Activated CD4-positive, alpha-beta T cell treated with anti-CD3 and anti-CD28 coated beads, Interleukin-2, Interleukin-6, amounts not matched to agents 100 ng/mL and 50 ng/mL, durations not matched to agents 16 hours and 8 hours (primary cell): ENCODE data around the gene GOLGA5.
"Not testable (repeated sequence)": the region's sequence is repeated elsewhere in the genome, so short reads cannot be mapped to it uniquely, and the experiment has no call there.

Source experiments
- DNase-seq: peaks from one replicate; pipeline ENCODE4 v3.0.0-alpha.2; 2020

GOLGA5 gene

DNA sequence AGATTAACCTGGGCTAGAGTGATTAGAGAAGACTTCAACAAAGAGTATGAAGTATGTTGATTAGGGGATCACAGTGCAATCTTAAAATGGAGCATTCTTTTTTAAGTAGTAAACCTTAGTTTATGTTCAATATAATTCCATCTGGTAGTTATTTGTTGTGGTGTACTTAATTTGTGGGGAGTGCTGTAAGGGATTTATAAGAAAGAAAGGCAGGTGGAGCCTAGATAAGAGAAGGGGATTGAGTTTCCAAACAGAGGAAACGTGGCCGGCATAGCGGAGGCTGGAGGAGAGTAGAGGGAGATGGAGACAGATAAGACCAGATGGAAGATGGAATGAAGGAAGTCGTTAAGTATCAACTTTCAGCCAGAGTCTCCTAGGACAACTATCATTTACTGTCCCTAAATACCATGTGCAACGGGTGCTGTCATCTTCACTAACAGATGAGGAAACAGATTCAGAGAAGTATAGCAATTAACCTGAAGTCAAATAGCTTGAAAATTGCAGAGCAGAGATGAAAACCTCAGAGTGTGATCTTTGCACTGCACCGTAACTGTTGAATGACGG, 38.1 kb downstream of the GOLGA5 start:
- DNase-seq = no peak

- no peak for DNase-seq
Measured at GRCh38 chr14:92841930-92842329, 47.8 kb downstream of the GOLGA5 start.

DNA sequence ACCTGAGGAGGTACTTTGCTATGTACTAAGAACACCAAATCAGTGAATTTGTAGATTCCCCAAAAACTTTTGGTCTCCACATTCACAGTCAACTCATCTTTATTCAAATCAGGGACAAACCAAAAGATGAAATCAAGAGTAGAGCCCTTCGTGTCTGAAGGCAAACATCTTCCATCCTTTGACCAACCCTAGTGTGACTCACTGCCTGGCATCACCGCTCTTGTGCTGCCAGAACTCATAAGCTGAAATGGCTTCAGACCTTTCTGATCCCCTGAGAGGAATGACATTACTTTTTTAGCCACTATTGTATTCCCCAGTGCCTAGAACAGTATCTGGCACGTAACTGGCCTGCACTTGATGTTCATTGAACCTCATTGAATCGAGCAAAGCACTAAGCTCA, 50.1 kb downstream of the GOLGA5 start:
- DNase-seq = peak; percentile 23

DNA sequence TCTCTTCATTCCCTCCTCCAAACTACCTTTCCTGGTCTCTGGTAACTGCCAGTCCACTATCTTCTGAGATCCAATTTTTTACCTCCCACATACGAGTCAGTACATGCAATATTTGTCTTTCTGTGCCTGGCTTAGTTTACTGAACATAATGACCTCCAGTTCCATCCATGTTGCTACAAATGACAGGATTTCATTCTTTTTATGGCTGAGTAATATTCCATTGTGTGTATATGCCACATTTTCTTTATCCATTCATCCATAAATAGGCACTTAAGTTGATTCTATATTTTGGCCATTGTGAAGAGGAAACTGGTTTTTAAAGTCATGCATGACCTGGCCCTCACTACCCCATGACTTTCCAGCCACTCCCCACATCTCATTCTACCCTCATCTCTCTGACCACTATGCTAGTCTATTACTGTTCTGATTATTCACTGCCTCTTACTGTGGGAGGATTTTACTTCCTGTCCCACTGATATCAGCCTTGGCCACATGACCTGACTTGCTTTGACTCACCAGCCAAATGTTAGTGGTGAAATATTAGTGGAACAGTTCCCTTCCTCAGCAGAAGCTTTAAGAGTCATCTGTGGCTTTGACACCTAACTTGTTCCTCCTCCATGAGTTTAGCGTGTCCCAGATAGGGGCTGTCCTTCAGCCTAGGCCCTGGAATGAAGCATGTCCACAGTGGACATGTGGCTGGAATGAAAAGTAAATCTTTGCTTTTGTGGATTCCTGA, 52.2 kb downstream of the GOLGA5 start:
- peak; percentile 66 for DNase-seq

GRCh38 chr14:92847278-92847677, 53.2 kb downstream of the GOLGA5 start:
- DNase-seq = no peak

- no peak for DNase-seq
Measured at GRCh38 chr14:92847749-92848148, 53.6 kb downstream of the GOLGA5 start.

- no peak for DNase-seq
Measured at GRCh38 chr14:92848887-92849286, 54.8 kb downstream of the GOLGA5 start.

- no peak for DNase-seq
Measured at GRCh38 chr14:92850492-92850891, 56.4 kb downstream of the GOLGA5 start.

DNA sequence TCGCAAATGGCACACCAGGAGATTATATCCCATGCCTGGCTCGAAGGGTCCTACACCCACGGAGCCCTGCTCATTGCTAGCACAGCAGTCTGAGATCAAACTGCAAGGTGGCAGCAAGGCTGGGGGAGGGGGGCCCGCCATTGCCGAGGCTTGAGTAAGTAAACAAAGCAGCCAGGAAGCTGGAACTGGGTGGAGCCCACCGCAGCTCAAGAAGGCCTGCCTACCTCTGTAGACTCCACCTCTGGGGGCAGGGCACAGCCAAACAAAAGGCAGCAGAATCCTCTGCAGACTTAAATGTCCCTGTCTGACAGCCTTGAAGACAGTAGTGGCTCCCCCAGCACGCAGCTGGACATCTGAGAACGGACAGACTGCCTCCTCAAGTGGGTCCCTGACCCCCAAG, 59.0 kb downstream of the GOLGA5 start:
- DNase-seq = not testable (repeated sequence)

DNA sequence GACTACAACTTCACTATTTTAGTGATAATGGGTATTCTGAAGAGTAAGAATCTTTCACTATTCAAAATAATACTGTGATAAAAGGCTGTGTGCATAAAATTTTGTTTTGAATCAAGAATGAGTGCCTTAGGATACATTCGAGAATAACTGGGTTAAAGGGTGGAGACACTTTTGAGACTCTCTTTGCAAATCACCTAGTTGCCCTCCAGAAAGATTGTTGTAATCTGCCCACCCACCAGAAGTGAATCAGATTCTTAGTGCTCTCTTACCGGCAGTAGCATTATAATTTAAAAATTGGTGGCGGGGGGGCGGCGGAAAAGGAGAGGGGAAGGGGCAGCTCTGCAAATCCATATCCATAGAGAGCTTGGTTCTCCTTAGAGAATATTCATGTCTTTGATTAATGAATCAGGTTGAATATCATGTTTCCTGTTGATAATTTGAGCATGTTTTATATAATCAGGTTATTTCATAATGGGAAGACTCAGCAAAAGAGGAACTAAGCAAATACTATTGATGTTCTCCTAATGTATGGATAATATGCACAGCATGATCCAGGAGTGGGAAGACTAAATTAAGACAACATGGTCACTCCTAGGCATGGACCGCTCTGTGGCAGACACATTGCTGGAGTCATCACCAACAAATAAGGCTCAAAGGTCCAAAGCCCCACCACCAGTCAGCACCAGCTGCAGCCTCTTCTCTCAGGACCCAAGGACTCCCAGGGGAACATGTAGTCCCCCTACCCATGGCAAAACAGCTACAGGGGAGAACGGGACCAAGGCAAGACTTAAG, 66.1 kb downstream of the GOLGA5 start:
- no peak for DNase-seq

- DNase-seq = no peak
Measured at GRCh38 chr14:92861856-92862745, 68.0 kb downstream of the GOLGA5 start.

DNA sequence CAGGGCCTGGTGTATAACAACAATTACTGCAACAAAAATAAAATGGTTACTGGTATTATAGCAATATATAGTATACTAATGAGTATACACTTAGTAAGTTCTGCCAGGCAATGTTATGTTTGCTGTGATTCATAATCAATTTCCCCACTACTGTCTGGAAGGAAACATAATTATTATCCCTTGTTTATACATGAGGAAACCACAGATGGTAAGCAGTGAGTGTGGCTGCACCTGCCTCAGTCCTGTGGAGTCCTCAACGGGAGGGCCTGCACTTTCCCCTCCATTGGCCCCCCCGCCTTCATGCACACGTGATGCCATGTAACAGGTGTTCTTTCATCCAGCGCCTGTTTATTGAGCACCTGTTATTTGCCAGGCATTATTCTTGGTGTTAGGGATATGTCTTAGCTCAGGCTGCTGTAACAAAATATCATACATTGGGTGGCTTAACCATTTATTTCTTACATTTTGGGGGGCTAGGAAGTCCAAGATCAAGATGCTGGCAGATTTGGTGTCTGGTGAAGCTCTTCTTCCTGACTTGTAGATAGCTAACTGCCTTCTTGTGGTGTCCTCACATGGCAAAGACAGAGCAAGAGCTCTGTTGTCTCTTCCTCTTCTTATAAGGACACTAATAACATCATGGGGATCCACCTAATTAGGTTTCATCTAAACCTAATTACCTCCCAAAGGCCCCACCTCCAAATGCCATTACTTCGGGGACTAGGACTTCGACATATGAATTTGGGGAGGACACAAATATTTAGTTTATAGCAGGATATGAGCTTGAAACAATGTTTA, 69.4 kb downstream of the GOLGA5 start:
- no peak for DNase-seq

- DNase-seq = no peak
Measured at GRCh38 chr14:92865674-92866073, 71.6 kb downstream of the GOLGA5 start.

DNA sequence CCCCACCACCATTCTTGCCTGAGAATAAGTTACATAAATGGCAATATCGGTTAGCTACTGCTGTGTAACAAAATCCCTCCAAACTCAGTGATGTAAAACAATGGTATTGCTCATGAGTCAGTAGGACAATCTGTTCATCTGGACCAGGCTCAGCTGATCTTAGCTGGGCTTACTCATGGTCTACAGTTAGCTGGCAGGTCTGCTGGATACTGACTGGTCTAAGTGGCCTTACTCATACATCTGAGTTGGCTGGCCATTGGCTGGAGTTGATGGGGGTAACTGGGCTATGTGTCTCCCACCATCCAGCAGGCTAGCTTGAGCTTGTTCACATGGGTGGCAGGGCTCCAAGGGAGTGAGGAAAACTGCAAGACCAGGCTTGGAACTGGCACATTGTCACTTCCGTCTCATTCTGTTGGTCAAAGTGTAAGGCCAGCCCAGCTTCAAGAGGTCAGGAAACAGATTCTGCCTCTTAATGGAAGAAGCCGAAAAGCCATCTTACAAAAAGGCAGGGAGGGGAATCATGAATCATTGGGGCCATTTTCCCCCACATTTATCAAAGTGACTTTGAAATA, 72.2 kb downstream of the GOLGA5 start:
- DNase-seq = no peak

DNA sequence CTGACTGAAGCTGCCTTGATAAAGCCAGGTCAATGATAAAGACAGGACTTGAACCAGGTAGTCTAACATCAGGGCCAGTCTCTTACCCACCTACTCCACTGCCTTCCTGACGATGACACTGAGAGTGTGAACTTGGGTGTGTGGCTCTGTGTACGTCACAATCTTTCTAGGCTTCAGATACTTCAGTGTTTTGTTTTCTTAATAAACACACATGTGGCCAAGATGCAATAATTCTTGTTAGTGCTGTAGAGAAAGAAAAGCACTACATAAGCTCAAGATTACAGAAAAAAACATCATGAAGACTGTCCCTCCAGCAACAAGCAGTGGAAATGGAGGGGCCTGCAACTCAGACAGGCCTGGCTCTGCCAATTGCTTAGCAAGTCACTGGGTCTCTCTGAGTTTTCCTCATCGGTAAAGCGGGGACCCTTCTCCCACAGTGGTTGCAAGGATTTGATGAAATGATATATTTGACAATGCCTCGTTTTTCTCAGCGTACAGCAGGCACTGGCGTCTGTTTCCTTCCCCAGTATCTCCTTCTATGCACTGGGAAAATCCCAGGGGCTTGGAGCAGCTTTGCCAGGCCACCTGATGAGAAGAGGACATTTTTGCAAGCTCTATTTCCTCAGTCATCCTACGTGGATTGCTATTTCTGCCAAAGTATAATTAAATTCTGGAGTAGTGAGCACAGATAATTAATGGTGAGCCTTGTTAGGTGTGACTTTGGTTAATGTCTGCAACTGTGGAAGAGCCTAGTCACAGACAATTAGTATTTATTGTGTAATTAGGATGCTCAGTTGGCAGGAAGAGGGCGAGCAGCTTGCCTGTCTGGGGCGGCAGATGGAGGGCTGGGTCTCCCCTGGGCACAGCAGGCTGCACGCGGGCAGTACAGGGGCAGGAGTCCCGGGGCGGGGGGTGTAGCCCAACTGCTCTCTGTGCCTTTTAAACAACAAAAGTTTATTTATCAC, 73.1 kb downstream of the GOLGA5 start:
- no peak for DNase-seq

DNA sequence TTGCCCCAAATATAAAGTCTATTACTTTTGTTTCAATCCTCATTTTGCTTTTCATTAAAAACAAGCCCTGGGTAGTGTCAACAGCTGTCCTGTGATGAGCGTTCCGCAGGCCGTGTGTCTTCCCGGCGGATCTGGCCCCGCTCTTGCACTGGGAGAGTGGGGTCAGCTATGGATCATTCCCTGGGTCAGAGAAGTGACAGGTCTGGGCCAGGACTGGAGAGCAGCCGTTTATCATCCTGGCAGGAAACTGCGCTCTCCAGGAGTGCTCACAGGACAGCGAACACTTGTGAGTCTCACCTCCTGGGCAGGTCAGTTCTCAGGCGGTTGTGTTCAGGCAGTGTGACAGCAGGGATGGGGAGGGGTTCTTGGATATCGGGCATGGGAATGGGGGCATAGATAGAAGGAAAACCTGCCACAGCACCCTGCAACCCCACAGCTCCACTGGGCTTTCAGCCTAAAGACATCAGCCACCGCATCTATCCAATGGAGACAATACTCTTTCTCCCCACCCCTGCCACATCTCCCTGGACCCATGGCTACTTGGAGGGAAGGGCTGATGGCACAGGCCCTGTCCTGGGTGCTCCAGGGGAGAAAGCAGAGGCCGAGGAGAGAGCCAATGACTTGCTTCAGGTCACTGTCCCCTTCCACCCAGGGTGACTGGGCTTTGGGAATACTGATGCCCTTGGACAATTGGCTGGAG, 81.0 kb downstream of the GOLGA5 start:
- no peak for DNase-seq

GRCh38 chr14:92877757-92878431, 83.8 kb downstream of the GOLGA5 start:
- DNase-seq = no peak

GRCh38 chr14:92880351-92880750, 86.2 kb downstream of the GOLGA5 start:
- no peak for DNase-seq

- DNase-seq = no peak
Measured at GRCh38 chr14:92880851-92881250, 86.7 kb downstream of the GOLGA5 start.
